Measurements from ENCODE around the gene LMNTD2. TPM values are rescaled to one million over a fixed set of nuclear protein-coding genes. Genes with fewer than 3 reads are reported as not detected.

LMNTD2 gene
- total and polyA plus RNA-seq, 2 experiments from 2014 or later: 0.22 to 0.36 TPM

- no peak overlapping the region for H2AFZ ChIP-seq
- H3K9me3 ChIP-seq (ENCODE audit: low read depth): no peaks in the 10 kb centered on the region
- 81 to 87% methylated on average over 10 to 11 of the region's 12 CpGs for WGBS, 2 experiments (ENCODE audit: low coverage in 1 of 2, low lambda C conversion rate in 2 of 2, missing lambda C conversion rate in 2 of 2)
- DNase-seq: no peak
- no peak overlapping the region for H3K9ac ChIP-seq
- peaks cover 5% of the 10 kb centered on the region for H3K27me3 ChIP-seq (replicated peaks; ENCODE audit: insufficient read depth)
- no peaks in the 10 kb centered on the region for H4K20me1 ChIP-seq (ENCODE audit: insufficient read depth)
- H3K4me2 ChIP-seq (ENCODE audit: unreplicated experiment): no peak overlapping the region
- TF ChIP-seq EZH2 (IDR thresholded peaks at IDR 0.05; ENCODE audit: insufficient read depth, poor library complexity, severe bottlenecking): no peak
- no peak for TF ChIP-seq EZH2phosphoT487 (IDR thresholded peaks at IDR 0.05; ENCODE audit: insufficient read depth, low read depth)
- H3K79me2 ChIP-seq (ENCODE audit: insufficient read depth): no peaks in the 10 kb centered on the region
- no peaks in the 10 kb centered on the region for H3K36me3 ChIP-seq (ENCODE audit: low read depth)
- in situ Hi-C loops (cut with MboI): no loop called here
- no peak overlapping the region for H3K27ac ChIP-seq
- H3K4me1 ChIP-seq (ENCODE audit: insufficient read depth): no peaks in the 10 kb centered on the region
- no peak overlapping the region for H3K4me3 ChIP-seq
- no peaks in the 10 kb centered on the region for H3K9me2 ChIP-seq (ENCODE audit: insufficient read depth)
- no peaks in the 10 kb centered on the region for H3F3A ChIP-seq (ENCODE audit: insufficient read depth)
Measured at GRCh38 chr11:551596-551995, 8.9 kb downstream of the LMNTD2 start.

GRCh38 chr11:551131-551530, 9.4 kb downstream of the LMNTD2 start:
- H3K4me1 ChIP-seq (ENCODE audit: insufficient read depth): no peaks in the 10 kb centered on the region
- in situ Hi-C loops (cut with MboI): no loop called here
- no peak overlapping the region for H3K27ac ChIP-seq
- no peaks in the 10 kb centered on the region for H3K9me3 ChIP-seq (ENCODE audit: low read depth)
- H3K9me2 ChIP-seq (ENCODE audit: insufficient read depth): no peaks in the 10 kb centered on the region
- no peak overlapping the region for H3K9ac ChIP-seq
- H4K20me1 ChIP-seq (ENCODE audit: insufficient read depth): no peaks in the 10 kb centered on the region
- H3K4me2 ChIP-seq (ENCODE audit: unreplicated experiment): no peak overlapping the region
- no peaks in the 10 kb centered on the region for H3F3A ChIP-seq (ENCODE audit: insufficient read depth)
- no peak for DNase-seq
- WGBS, 2 experiments (ENCODE audit: low coverage in 1 of 2, low lambda C conversion rate in 2 of 2, missing lambda C conversion rate in 2 of 2): 66 to 75% methylated on average over 9 to 14 of the region's 16 CpGs
- H3K27me3 ChIP-seq (replicated peaks; ENCODE audit: insufficient read depth): peaks cover under 1% of the 10 kb centered on the region; the same call in 1 of the 2 replicates
- TF ChIP-seq EZH2phosphoT487 (IDR thresholded peaks at IDR 0.05; ENCODE audit: insufficient read depth, low read depth): no peak
- no peak for TF ChIP-seq EZH2 (IDR thresholded peaks at IDR 0.05; ENCODE audit: insufficient read depth, poor library complexity, severe bottlenecking)
- no peaks in the 10 kb centered on the region for H3K36me3 ChIP-seq (ENCODE audit: low read depth)
- H3K79me2 ChIP-seq (ENCODE audit: insufficient read depth): no peaks in the 10 kb centered on the region
- no peak overlapping the region for H2AFZ ChIP-seq
- H3K4me3 ChIP-seq: no peak overlapping the region

- Histone ChIP-seq H3K9ac (no peak overlapping the region), H4K20me1 (ENCODE audit: insufficient read depth) (no peaks in the 10 kb centered on the region), H3K4me1 (ENCODE audit: insufficient read depth) (no peaks in the 10 kb centered on the region), H3K27me3 (replicated peaks; ENCODE audit: insufficient read depth) (no peaks in the 10 kb centered on the region; the same call in 1 of the 2 replicates), H3K27ac (no peak overlapping the region), H3K9me3 (ENCODE audit: low read depth) (no peaks in the 10 kb centered on the region), H3K36me3 (ENCODE audit: low read depth) (no peaks in the 10 kb centered on the region), H3K4me3 (no peak overlapping the region), H2AFZ (no peak overlapping the region), H3K9me2 (ENCODE audit: insufficient read depth) (no peaks in the 10 kb centered on the region), H3K79me2 (ENCODE audit: insufficient read depth) (no peaks in the 10 kb centered on the region), H3F3A (ENCODE audit: insufficient read depth) (no peaks in the 10 kb centered on the region), H3K4me2 (ENCODE audit: unreplicated experiment) (no peak overlapping the region)
- no peak for DNase-seq
- TF ChIP-seq EZH2phosphoT487 (IDR thresholded peaks at IDR 0.05; ENCODE audit: insufficient read depth, low read depth): no peak
- TF ChIP-seq EZH2 (IDR thresholded peaks at IDR 0.05; ENCODE audit: insufficient read depth, poor library complexity, severe bottlenecking): no peak
- 77 to 80% methylated on average over 3 to 5 of the region's 5 CpGs for WGBS, 2 experiments (ENCODE audit: low coverage in 1 of 2, low lambda C conversion rate in 2 of 2, missing lambda C conversion rate in 2 of 2)
- in situ Hi-C loops (cut with MboI): no loop called here
Measured at GRCh38 chr11:550746-551085, 9.8 kb downstream of the LMNTD2 start.

- H3F3A ChIP-seq (ENCODE audit: insufficient read depth): no peaks in the 10 kb centered on the region
- H3K79me2 ChIP-seq (ENCODE audit: insufficient read depth): no peaks in the 10 kb centered on the region
- H4K20me1 ChIP-seq (ENCODE audit: insufficient read depth): no peaks in the 10 kb centered on the region
- no peak for DNase-seq
- no peaks in the 10 kb centered on the region for H3K9me2 ChIP-seq (ENCODE audit: insufficient read depth)
- in situ Hi-C loops (cut with MboI): no loop called here
- no peaks in the 10 kb centered on the region for H3K4me1 ChIP-seq (ENCODE audit: insufficient read depth)
- WGBS, 2 experiments (ENCODE audit: low coverage in 1 of 2, low lambda C conversion rate in 2 of 2, missing lambda C conversion rate in 2 of 2): 89 to 92% methylated on average over 24 to 25 of the region's 25 CpGs
- no peak overlapping the region for H3K4me2 ChIP-seq (ENCODE audit: unreplicated experiment)
- no peak overlapping the region for H3K4me3 ChIP-seq
- H3K27me3 ChIP-seq (replicated peaks; ENCODE audit: insufficient read depth): no peaks in the 10 kb centered on the region; the same call in 1 of the 2 replicates
- H3K36me3 ChIP-seq (ENCODE audit: low read depth): no peaks in the 10 kb centered on the region
- no peak overlapping the region for H3K27ac ChIP-seq
- no peaks in the 10 kb centered on the region for H3K9me3 ChIP-seq (ENCODE audit: low read depth)
- no peak overlapping the region for H3K9ac ChIP-seq
- TF ChIP-seq EZH2phosphoT487 (IDR thresholded peaks at IDR 0.05; ENCODE audit: insufficient read depth, low read depth) (no peak), EZH2 (IDR thresholded peaks at IDR 0.05; ENCODE audit: insufficient read depth, poor library complexity, severe bottlenecking) (no peak)
- H2AFZ ChIP-seq: no peak overlapping the region
Measured at GRCh38 chr11:550021-550745, 10.4 kb downstream of the LMNTD2 start.

Data from GM23248 (cell line).